SK-N-SH treated with all-trans-retinoic acid at 6 μM for 48 hours (cell line): ENCODE results near the gene AP5Z1.

ENCODE experiments used
- ATAC-seq: fragments of 200-7000 bp; cut with Tn5 transposase; 3 replicates; pipeline ENCODE4 v1.9.1; 2020; ENCODE audit warnings: mild to moderate bottlenecking, moderate library complexity
- BACH2 ChIP-seq: fragments of 250-450 bp; sonication (Bioruptor Pico); IDR thresholded peaks from 2 replicates; pipeline ENCODE4 v1.9.0; 2021; ENCODE audit warnings: mild to moderate bottlenecking, borderline replicate concordance
- CSDC2 ChIP-seq: fragments of 250-450 bp; sonication (Bioruptor Pico); IDR thresholded peaks from 2 replicates; pipeline ENCODE4 v1.5.0; 2020; ENCODE audit warnings: mild to moderate bottlenecking, moderate library complexity
- CSRNP3 ChIP-seq: fragments of 250-450 bp; sonication (Bioruptor Pico); IDR thresholded peaks from 2 replicates; pipeline ENCODE4 v1.5.1; 2021; ENCODE audit warnings: mild to moderate bottlenecking, moderate library complexity
- ISL1 ChIP-seq: fragments of 250-450 bp; sonication (Bioruptor Pico); IDR thresholded peaks from 2 replicates; pipeline ENCODE4 v2.1.2; 2022; ENCODE audit warnings: mild to moderate bottlenecking, moderate library complexity
- OSR1 ChIP-seq: fragments of 250-450 bp; sonication (Bioruptor Pico); IDR thresholded peaks from 2 replicates; pipeline ENCODE4 v1.8.0; 2022; ENCODE audit warnings: moderate library complexity, mild to moderate bottlenecking, inconsistent platforms
- POU6F1 ChIP-seq: fragments of 250-450 bp; sonication (Bioruptor Pico); IDR thresholded peaks from 2 replicates; pipeline ENCODE4 v1.8.0; 2021; ENCODE audit warnings: low read depth, mild to moderate bottlenecking, moderate library complexity, borderline replicate concordance
- PPARA ChIP-seq: fragments of 250-450 bp; sonication (Bioruptor Pico); IDR thresholded peaks from 2 replicates; pipeline ENCODE4 v1.5.0; 2020; ENCODE audit warnings: mild to moderate bottlenecking, borderline replicate concordance
- SNAI2 ChIP-seq: fragments of 250-450 bp; sonication (Bioruptor Pico); IDR thresholded peaks from 2 replicates; pipeline ENCODE4 v1.5.0; 2020; ENCODE audit warnings: mild to moderate bottlenecking, moderate library complexity
- TCF4 ChIP-seq: fragments of 250-450 bp; sonication (Bioruptor Pico); IDR thresholded peaks from 2 replicates; pipeline ENCODE4 v1.8.0; 2021; ENCODE audit warnings: mild to moderate bottlenecking, moderate library complexity, borderline replicate concordance
- TOX ChIP-seq: fragments of 250-450 bp; sonication (Bioruptor Pico); IDR thresholded peaks from 2 replicates; pipeline ENCODE4 v1.8.0; 2021; ENCODE audit warnings: mild to moderate bottlenecking, moderate library complexity, borderline replicate concordance
- ZC3H10 ChIP-seq: fragments of 250-450 bp; sonication (Bioruptor Pico); IDR thresholded peaks from 2 replicates; pipeline ENCODE4 v1.5.1; 2021; ENCODE audit warnings: mild to moderate bottlenecking, moderate library complexity
- ZFP3 ChIP-seq: fragments of 250-450 bp; sonication (Bioruptor Pico); IDR thresholded peaks from 2 replicates; pipeline ENCODE4 v1.5.0; 2020; ENCODE audit warnings: mild to moderate bottlenecking, moderate library complexity
- ZFP30 ChIP-seq: fragments of 450-650 bp; formaldehyde crosslinking; IDR thresholded peaks from 2 replicates; pipeline ENCODE4 v1.5.0; 2022; ENCODE audit warnings: mild to moderate bottlenecking, moderate library complexity
- ZNF565 ChIP-seq: fragments of 450-650 bp; formaldehyde crosslinking; conservative IDR thresholded peaks from 2 replicates; pipeline ENCODE4 v1.5.0; 2020; ENCODE audit warnings: low read depth, mild to moderate bottlenecking, moderate library complexity
- ZNF70 ChIP-seq: fragments of 450-650 bp; formaldehyde crosslinking; IDR thresholded peaks from 2 replicates; pipeline ENCODE4 v1.5.0; 2020; ENCODE audit warnings: mild to moderate bottlenecking, moderate library complexity
- ZNF8 ChIP-seq: fragments of 450-650 bp; formaldehyde crosslinking; IDR thresholded peaks from 2 replicates; pipeline ENCODE4 v1.5.0; 2020; ENCODE audit warnings: mild to moderate bottlenecking, moderate library complexity
- TF ChIP-seq, protein P1 (sequence below): fragments of 250-450 bp; sonication (Bioruptor Pico); IDR thresholded peaks from 2 replicates; pipeline ENCODE4 v1.8.0; 2020; ENCODE audit warnings: mild to moderate bottlenecking, moderate library complexity, borderline replicate concordance

The AP5Z1 gene

GRCh38 chr7:4809666-4810065 lies 34.2 kb downstream of the AP5Z1 start:
- no peak for TF ChIP-seq PPARA (CRISPR knock-in tag)
- ATAC-seq = no peak

DNA sequence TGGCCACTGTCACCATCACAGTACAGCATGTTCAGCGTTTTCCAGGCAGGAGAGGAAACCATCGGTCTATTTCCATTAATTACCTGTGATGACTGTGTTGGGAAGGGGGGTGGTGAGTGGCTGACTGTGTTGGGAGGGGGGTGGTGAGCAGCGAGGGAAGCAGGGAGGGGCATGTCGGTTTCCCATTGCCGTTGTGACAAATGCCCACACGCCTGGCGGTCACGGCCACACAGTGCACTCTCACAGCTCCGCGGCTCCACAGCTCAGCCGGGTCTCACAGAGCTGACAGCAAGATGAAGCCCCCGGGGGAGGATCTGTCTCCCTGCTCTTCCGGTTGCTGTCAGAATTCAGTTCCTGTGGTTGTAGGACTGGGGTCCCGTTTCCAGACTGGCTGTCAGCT lies 39.0 kb downstream of the AP5Z1 start:
- ATAC-seq = no peak
- TF ChIP-seq TOX = no peak
- TF ChIP-seq CSDC2 = no peak
- no peak for TF ChIP-seq ISL1 (CRISPR knock-in tag)

- TF ChIP-seq TCF4 (CRISPR knock-in tag) = no peak
- TF ChIP-seq ZNF70 (CRISPR knock-in tag) = no peak
- ATAC-seq = no peak
These were observed 39.7 kb downstream of the AP5Z1 start for GRCh38 chr7:4815121-4815520.

DNA sequence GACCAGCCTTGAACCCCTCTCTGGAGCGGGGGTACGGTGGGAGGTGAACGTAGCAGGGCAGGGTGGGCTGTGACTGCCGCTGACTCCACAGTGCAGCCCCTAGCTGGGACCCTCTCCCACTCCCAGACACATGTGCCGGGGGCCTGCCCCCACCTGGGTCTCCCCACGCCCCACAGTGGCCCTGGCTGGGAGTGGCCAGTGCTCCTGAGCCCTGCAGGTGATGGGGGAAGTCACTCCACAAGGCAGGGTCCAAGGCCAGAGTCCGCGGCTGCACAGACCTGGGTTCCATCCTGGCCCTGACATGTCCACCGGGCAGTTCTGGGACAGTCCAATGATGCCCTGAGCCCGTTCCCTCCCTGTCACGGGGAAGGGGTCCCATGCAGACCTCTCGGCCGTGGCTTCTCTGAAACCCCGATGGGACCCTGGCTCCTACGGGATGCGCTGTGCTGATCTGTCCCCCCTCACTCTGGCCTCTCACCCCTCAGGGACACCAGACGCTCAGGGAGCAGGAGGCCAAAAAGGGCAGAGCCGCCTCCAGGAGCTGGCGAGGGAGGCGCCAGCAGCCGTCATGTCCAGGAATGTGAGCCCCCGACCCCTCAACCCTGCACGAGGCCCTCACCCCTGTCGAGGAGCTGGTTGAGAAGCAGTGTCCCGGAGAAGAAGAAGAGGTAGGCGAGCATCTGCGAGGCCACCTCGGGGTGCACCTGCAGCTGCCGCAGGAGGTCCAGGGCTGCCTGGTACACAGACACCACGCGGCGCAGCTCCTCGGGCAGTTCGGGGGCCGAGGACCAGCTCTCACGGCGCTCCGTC lies 40.4 kb downstream of the AP5Z1 start:
- no peak for TF ChIP-seq SNAI2 (CRISPR knock-in tag)
- no peak for TF ChIP-seq ZNF70 (CRISPR knock-in tag)
- TF ChIP-seq, all 23 proteins: peak for 0
- ATAC-seq = no peak

- ATAC-seq = no peak
- TF ChIP-seq, protein P1, sequence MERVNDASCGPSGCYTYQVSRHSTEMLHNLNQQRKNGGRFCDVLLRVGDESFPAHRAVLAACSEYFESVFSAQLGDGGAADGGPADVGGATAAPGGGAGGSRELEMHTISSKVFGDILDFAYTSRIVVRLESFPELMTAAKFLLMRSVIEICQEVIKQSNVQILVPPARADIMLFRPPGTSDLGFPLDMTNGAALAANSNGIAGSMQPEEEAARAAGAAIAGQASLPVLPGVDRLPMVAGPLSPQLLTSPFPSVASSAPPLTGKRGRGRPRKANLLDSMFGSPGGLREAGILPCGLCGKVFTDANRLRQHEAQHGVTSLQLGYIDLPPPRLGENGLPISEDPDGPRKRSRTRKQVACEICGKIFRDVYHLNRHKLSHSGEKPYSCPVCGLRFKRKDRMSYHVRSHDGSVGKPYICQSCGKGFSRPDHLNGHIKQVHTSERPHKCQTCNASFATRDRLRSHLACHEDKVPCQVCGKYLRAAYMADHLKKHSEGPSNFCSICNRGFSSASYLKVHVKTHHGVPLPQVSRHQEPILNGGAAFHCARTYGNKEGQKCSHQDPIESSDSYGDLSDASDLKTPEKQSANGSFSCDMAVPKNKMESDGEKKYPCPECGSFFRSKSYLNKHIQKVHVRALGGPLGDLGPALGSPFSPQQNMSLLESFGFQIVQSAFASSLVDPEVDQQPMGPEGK = no peak
- TF ChIP-seq ISL1 (CRISPR knock-in tag) (no peak), ZNF70 (CRISPR knock-in tag) (no peak), SNAI2 (CRISPR knock-in tag) (no peak), ZC3H10 (CRISPR knock-in tag) (no peak), BACH2 (CRISPR knock-in tag) (no peak)
These were observed 41.1 kb downstream of the AP5Z1 start for GRCh38 chr7:4816419-4817080.

- no peak for ATAC-seq
These were observed 41.9 kb downstream of the AP5Z1 start for GRCh38 chr7:4817178-4817901.

DNA sequence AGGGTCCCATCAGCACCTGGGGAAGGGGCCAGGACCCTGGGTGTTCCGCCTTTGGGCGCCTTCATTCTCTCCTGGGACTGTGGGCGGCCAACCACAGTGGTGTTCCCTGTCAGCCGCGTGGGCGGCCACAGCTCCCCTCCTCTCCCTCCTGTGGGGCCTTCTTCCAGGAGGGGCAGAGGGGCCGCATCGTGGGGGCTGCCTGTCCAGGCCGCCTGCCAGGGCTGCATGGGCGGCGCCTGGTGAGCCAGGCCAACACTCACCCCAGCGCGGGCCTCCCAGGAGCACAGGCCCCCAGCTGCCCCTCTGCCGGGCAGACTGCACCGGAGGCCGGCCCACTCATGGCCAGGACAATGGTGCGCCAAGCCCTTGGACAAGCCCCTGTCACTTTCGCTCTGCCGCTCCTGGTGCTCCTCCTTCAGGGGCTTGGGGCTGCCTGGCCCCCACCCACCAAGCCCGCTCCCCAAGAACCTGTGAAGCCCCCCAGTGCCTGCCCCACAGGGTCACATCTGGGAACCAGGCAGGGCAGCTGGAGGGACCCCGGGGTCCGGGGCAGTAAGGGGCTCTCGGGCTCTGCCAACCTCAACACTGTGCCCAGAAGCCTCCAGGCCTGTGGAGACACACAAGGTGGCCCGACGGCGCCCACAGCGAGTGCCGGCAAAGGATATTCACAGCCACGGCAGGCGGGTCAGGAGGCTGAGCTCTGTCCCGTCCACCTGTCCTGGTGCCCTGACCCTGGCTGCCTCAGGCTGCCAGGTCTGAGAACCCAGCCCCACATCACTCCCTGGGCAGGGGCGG lies 42.8 kb downstream of the AP5Z1 start:
- ATAC-seq = no peak

More at GRCh38 chr7:4817178-4817901, 41.9 kb downstream of the AP5Z1 start:
- no peak for TF ChIP-seq TOX

GRCh38 chr7:4819560-4820404 lies 44.4 kb downstream of the AP5Z1 start:
- ATAC-seq = no peak
- TF ChIP-seq TOX (no peak), CSDC2 (no peak), ISL1 (CRISPR knock-in tag) (no peak), SNAI2 (CRISPR knock-in tag) (no peak), ZNF70 (CRISPR knock-in tag) (no peak), ZNF565 (CRISPR knock-in tag) (no peak), CSRNP3 (no peak), OSR1 (CRISPR knock-in tag) (no peak), TCF4 (CRISPR knock-in tag) (no peak), ZFP3 (CRISPR knock-in tag) (no peak), ZNF8 (CRISPR knock-in tag) (no peak), PPARA (CRISPR knock-in tag) (no peak), POU6F1 (CRISPR knock-in tag) (no peak)
- TF ChIP-seq, protein P1 = no peak

More for the DNA sequence above, 42.8 kb downstream of the AP5Z1 start:
- TF ChIP-seq PPARA (CRISPR knock-in tag) = no peak
- no peak for TF ChIP-seq ZFP30 (CRISPR knock-in tag)
- TF ChIP-seq CSDC2 = no peak
